Retinal pigment epithelial cell (primary cell): Measurements from ENCODE around the gene CD320.
A peak's percentile ranks its signal among the peaks of the same experiment; 100 is the strongest.

Source experiments
- DNase-seq: peaks from one replicate; pipeline ENCODE4 v3.0.0-alpha.2; 2010; ENCODE audit warnings: low read depth
- H3K4me3 ChIP-seq: 2 replicates; pipeline ENCODE4 v1.5.1; 2011; ENCODE audit warnings: mild to moderate bottlenecking, low read length, control low read depth, moderate library complexity
- TF ChIP-seq, protein P1 (sequence below): conservative IDR thresholded peaks from 2 replicates; pipeline ENCODE4 v1.5.1; 2011; ENCODE audit warnings: low read depth, low read length, control low read depth, inconsistent platforms

CD320 gene

DNA sequence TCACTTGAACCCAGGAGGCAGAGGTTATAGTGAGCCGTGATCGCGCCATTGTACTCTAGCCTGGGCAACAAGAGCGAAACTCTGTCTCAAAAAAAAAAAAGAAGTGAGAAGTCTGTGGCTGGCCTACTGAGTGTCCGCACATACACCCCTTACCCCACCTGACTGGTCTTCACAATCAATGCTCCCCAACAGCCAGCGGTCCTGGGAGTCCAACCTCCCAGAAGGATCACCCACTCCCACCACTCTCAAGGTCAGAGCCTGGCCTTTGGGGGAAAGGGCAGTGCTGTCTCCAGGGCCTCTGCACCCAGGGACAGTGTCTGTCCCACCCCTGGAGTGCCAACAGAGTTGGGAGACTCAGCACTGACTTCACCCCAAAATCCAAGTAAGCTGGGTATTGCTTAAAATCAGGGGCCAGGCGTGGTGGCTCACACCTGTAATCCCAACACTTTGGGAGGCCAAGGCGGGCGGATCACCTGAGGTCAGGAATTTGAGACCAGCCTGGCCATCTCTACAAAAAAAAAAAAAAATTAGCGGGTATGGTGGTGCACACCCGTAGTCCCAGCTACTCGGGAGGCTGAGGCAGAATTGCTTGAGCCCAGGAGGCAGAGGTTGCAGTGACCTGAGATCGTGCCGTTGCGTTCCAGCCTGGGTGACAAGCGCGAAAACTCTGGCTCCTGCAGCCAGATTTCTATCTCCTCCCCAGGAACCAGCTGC is 2.3 kb upstream of the CD320 start:
- TF ChIP-seq, protein P1, sequence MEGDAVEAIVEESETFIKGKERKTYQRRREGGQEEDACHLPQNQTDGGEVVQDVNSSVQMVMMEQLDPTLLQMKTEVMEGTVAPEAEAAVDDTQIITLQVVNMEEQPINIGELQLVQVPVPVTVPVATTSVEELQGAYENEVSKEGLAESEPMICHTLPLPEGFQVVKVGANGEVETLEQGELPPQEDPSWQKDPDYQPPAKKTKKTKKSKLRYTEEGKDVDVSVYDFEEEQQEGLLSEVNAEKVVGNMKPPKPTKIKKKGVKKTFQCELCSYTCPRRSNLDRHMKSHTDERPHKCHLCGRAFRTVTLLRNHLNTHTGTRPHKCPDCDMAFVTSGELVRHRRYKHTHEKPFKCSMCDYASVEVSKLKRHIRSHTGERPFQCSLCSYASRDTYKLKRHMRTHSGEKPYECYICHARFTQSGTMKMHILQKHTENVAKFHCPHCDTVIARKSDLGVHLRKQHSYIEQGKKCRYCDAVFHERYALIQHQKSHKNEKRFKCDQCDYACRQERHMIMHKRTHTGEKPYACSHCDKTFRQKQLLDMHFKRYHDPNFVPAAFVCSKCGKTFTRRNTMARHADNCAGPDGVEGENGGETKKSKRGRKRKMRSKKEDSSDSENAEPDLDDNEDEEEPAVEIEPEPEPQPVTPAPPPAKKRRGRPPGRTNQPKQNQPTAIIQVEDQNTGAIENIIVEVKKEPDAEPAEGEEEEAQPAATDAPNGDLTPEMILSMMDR = no peak
- no peak overlapping the region for H3K4me3 ChIP-seq
- no peak for DNase-seq

- no peak for DNase-seq
- TF ChIP-seq, protein P1 = no peak
- peak overlapping the region; percentile 73 for H3K4me3 ChIP-seq
Measured at GRCh38 chr19:8308891-8309291, 733 bp upstream of the CD320 start.

- TF ChIP-seq, protein P1 = no peak
- H3K4me3 ChIP-seq = peak overlapping the region; percentile 73
- no peak for DNase-seq
Measured at GRCh38 chr19:8307400-8307964, 676 bp downstream of the CD320 start.

DNA sequence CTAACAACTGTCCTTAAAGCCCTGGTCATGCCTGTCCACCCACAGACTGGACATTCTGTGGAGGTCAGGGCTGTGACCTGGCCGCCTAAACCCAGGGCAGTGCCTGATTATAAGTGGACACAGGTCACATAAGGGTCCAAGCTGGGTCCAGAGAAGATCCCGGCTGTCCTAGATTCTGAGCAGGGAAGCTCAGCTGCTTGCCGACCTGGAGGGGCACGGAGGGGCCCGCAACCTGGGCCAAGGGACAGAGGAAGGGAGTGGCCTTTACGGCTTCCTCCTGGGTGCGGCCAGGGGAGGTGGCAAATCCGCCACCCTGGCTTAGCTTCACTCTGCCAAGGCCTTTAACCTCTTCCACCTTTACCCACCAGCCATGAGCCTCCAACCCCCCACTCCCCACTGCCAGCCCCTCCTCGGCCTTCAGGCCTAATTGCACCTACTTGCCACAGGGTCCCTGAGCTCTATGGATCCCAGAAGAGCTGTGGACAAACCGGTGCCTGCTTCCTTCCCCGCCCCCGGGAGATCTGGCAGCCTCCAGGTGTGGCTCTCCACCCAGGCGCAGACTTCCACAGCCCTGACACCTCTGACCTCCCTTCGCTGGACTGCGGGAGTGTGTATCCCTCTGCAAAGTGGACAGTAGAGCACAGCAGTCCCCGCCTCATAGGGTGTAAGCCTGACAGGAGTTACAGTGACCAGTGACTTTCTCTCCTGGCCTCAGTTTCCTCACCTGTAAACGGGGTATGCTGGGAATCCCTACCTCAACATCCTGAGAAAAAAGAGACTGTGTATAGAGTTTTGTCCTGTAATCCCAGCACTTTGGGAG is 1.7 kb downstream of the CD320 start:
- no peak overlapping the region for H3K4me3 ChIP-seq
- no peak for DNase-seq
- TF ChIP-seq, protein P1 = no peak

DNA sequence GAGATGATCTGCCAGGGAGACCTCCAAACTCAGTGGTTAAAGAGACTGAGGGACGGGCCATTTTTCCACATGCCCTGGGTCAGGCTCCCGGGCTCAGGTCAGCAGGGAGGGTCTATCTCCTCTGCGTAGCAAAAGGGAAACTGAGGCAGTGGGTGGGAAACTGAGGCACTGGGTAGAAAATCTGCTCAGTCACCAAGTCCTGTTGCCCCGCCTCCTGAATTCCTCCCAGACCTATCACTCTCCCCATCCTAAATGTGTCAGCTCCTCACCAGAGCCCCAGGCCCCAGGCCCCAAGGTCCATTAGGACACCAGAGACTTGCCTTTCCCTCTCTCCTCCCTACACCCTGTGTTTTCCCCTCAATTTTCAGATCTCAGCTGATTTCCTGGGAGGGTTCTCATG is 2.4 kb downstream of the CD320 start:
- no peak overlapping the region for H3K4me3 ChIP-seq
- TF ChIP-seq, protein P1 = no peak
- DNase-seq = no peak

DNA sequence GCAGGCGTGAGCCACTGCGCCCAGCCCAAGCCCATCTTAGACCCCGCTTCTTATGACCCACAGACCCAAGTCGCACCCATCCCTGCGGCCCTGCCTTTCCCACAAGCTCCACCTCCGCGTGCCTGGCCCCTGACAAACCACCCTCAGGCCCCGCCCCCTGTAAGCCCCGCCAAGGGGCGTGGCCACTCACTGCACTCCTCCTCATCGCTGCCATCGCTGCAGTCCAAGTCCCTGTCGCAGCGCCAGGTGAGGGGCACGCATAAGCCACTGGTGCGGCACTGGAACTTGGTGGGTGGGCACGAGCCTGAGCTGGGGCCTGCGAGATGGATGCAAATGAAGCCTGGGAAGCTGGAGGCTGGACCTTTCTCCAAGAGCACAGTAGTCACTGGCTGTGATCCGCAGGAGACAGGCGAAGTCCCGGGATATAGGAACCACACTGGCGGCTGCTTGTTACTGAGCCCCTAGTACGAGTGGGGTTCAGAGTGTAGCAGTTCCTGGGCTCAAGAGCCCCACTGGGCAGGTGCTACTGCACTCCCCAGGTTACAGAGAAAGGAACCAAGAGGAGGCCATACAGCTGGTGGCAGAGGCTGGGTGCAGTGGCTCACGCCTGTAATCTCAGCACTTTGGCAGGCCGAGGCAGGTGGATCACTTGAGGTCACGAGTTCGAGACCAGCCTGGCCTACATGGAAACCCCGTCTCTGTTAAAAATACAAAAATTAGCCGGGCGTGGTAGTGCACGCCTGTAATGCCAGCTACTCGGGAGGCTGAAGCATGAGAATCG is 3.1 kb downstream of the CD320 start:
- DNase-seq = no peak
- no peak overlapping the region for H3K4me3 ChIP-seq
- TF ChIP-seq, protein P1 = no peak
